ENCODE results near the gene VAMP5.
"Not testable (repeated sequence)": the region's sequence is repeated elsewhere in the genome, so short reads cannot be mapped to it uniquely, and the experiment has no call there.

VAMP5 gene, protein sequence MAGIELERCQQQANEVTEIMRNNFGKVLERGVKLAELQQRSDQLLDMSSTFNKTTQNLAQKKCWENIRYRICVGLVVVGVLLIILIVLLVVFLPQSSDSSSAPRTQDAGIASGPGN

DNA sequence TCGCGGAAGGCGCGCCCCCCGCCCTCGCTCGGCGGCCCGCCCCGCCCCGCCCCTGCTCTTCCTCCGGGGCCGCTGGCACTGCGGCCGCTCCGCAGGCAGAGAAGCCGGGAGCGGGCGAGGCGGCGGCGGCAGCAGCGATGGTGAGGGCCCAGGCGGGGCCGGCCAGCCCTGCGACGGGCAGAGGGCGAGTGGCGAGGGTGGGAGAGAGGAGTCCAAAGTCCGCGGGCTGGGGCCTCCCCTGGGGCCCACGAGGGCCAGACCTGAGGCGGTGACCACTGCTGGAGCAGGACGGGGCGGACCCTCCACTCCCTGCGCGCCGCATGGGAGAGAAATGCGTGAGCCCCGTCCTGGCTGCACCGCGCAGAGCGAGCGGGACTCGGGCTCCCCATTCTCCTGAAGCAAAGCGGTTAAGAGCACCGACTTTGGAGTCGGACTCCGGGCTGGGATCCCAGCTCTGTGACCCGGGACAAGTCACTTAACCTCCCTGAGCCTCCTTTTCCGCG lies at the start of gene VAMP5:
TSS of gene VAMP5 (plus strand) at position 78 of the 503 bp plus-strand sequence. CDS start at position 138, 60 bp downstream.
- no peak for DNase-seq (ENCODE audit: low read depth)

DNA sequence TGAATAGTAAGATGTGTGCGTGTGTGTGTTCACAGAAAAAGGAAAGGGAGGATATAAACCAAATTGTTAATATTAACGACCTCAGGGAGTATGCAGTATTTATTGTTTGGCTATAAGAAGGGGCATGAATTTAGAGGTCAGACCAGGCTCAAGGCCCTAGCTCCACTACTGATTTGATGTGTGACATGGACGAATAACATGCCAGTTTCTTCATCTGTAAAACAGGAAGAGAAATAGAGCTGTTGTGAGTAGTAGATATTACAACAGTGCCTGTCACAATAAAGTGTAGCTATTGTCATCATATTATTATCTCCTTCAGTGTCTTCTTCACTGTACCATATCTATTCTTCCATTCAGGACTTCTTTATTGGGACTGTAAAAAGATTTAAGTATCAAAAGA lies 49.4 kb upstream of the VAMP5 start:
- no peak for DNase-seq (ENCODE audit: low read depth)

DNA sequence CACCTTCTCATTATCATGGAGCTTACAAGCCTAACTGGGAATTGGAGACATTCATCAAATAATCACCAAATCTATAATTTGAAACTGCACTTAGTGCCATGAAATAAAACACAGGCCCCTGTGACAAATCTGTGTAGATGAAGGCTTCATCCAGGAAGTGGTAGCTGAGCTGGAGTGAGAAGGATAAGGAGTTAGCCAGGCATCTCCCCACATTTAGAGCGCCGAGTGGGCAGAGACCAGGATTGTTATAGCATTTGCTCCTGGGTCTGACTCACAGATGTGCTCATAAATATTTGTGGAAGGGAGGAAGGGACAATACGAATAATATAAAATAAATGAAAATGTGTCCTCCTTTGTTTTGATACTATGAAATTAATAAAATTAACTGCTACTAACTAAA lies 47.8 kb upstream of the VAMP5 start:
- DNase-seq (ENCODE audit: low read depth), result no peak

DNA sequence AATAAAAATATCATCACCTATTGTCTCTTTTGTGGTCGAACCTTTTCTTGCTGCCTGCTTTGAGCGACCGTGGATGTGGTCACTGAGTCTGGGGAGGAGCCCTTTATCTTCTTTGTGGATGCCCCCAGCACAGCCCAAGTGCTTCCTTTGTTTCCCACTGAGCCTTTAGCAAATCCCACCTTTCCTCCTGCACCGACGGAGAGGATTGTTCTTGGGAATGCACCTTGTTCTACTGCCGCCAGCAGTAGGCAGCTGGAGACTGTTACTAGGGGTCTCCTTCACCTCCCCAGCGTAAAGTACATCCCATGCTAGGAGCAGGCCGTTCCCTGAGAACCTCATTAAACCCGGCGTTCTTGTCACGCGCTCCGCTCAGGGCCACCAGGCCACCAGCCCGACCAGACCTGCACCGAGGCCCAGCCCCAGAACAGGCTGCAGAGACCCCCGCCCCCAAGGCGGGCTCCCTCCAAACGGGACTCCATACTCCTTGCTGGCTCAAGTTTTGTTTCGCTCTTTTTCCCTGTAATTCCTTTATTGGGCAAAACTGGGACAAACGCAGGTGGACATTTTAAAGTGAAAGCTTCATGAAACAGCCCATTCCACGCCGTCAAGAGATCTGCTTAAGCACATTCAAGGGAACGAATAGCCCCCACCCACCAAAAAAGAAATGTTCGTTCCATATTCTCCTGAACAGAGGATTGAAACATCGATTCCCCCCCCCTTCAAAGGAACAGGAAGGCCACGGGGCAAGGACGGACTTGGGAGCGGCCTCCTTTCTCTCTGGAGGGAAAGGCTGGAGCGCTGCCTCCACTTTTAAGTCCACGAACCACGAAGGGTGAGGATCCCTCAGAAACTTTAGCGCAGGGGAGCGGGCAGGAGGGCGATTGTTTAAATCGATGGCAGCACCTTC lies 46.4 kb upstream of the VAMP5 start:
- no peak for DNase-seq (ENCODE audit: low read depth)

DNA sequence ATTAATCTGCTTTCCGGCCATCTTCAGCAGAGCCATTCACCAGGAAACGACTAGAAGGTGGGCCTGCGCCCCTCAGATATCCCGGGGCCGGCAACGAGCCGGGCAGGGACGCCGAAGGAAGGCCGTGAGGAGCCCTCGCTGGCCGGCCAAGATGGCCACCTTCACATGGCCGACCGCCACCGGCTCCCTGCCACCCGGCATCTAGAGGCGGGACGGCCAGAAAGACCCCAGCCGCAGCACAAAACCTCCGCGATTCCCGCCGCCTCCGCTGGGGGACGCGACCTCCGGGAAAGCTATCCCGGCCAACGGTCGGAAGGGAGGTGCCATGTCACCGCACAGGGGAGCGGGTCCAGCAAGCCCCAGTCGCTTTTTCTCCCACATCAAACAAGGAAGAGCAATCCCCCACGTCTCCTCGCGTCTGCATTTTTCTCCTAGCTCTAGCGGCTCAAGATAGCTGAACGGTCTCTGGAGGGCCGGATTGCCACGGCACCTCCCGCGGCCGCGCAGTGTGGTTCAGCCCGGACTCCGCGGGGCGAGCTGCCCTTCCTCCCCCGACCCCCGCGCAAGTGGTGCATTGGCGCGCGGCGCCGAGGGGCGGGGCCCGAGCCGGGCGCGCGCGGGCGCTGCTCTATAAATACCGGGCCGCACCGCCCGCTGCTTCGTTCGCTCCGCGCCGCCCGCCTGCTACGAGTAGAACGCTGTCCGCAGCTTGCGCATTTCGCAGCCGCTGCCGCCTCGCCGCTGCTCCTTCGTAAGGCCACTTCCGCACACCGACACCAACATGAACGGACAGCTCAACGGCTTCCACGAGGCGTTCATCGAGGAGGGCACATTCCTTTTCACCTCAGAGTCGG lies 45.5 kb upstream of the VAMP5 start, which contains the start of gene MAT2A:
TSS of gene MAT2A (plus strand) at position 662 of the 854 bp plus-strand sequence. CDS start at position 782, 120 bp downstream.
- peak; percentile 92 for DNase-seq (ENCODE audit: low read depth)

DNA sequence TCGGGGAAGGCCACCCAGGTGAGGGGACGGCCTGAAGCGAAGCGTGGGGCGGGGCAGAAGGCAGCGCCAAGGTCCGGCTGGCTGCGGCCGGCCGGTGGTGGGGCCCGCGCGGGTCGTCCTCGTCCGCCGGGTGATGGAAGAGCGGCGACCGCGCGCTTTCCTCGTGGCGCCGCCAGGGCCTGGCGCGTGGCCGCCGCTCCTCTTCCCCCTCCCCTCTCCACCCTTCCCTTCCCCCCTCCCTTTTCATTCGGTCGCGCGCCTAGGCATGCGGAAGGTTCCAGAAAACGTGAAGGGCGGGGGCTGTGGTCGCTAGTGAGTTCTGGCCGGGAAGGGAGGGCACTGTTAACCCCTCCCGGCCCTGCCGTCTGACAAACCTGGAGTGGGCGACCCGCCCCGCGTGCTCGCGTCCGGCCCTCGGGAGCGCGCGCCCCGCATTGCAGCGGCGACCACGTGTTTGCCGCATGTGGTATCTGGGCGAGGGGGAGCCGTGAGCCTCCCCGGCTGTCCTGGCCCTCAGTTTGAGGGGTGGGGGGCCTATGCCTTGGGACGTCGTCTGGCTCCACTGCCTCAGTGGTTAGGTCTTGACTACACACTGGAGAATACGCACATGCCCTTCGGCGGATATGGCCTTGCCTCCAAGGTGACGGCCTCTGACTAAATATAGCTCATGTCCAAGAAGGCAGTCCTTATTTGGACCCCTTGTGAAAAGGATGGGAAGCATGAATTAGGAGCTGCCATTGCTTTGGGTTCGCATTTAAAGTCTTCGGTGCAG lies 44.7 kb upstream of the VAMP5 start:
- peak; percentile 87 for DNase-seq (ENCODE audit: low read depth)

DNA sequence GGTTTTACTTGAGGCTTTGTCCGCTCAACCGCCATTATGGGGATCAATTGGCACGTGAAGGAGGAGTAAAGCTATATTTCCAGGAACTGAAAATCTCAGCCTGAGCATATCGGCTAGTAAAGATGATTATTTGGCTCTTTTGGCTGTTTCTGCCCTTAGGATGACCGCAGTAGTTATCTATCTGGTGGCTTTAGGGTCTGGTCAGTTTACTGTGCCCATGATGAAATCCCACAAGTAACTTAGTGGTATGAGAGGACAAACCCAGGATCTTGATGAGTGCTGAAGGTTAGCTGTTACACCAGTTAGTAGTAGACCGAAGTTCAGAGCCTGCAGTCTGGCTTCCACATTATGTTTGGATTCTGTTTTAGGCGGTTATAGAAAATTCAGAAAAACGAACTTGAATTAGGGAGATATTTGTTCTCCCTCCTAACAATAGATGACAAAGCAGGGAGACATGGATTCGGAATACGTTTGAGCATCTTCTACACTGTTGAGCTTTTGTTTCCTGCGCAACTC lies 44.0 kb upstream of the VAMP5 start:
- DNase-seq (ENCODE audit: low read depth), result peak; percentile 39

DNA sequence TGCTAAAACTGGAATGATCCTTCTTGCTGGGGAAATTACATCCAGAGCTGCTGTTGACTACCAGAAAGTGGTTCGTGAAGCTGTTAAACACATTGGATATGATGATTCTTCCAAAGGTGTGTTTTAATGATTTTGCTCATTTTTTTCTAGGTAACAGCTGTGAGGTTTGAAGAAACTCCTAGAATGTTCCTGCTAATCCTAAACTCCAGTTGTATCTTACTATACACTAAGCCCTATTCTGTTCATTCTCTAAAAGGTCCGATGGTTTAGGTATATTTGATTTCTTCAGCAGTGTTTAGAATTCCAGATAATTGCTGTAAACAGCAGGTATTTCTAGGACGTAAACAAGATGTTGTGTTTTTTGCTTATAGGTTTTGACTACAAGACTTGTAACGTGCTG lies 43.0 kb upstream of the VAMP5 start:
- DNase-seq (ENCODE audit: low read depth), result no peak

DNA sequence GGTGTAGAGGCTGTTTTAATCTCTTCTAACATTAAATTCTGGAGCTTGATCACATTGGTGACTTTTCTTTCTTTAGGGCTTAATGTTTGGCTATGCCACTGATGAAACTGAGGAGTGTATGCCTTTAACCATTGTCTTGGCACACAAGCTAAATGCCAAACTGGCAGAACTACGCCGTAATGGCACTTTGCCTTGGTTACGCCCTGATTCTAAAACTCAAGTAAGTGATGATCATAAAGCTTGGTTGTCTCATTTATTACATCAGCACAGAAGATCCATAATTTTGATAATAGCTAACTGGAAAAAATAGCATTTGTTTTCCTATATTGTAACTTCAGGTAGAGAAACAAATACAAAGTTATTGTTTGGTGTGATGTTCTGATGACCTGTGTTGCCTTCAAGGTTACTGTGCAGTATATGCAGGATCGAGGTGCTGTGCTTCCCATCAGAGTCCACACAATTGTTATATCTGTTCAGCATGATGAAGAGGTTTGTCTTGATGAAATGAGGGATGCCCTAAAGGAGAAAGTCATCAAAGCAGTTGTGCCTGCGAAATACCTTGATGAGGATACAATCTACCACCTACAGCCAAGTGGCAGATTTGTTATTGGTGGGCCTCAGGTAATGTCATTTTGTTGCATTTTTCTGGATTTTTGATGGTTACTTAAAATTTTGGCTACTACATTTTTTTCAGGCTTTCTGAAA lies 42.3 kb upstream of the VAMP5 start:
- DNase-seq (ENCODE audit: low read depth), result no peak

DNA sequence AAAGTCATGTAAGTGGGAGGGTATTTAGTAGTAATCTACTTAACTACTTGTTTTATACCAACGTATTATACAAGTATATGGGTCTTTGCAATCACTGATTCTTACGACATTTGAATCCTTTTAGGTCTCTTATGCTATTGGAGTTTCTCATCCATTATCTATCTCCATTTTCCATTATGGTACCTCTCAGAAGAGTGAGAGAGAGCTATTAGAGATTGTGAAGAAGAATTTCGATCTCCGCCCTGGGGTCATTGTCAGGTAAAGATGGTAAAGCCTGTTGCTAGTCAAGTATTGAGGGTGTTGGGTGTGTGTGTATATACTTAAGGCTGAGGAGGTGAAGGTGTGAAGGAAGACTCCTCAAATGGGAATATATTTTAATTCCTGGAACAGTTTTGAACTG lies 41.5 kb upstream of the VAMP5 start:
- DNase-seq (ENCODE audit: low read depth), result no peak

DNA sequence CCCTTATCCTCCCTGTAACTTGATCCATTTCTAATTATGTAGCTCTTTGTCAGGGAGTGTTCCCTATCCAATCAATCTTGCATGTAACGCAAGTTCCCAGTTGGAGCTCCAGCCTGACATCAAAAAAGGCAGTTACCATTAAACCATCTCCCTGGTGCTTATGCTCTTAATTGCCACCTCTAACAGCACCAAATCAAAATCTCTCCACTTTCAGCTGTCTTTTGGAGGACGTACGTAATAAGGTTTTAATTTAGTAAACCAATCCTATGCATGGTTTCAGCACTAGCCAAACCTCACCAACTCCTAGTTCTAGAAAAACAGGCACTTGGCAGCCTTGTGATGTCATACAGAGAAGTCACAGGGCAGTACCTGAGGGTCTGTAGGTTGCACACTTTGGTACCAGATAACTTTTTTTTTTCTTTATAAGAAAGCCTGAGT lies 40.0 kb upstream of the VAMP5 start:
- not testable (repeated sequence) for DNase-seq (ENCODE audit: low read depth)

DNA sequence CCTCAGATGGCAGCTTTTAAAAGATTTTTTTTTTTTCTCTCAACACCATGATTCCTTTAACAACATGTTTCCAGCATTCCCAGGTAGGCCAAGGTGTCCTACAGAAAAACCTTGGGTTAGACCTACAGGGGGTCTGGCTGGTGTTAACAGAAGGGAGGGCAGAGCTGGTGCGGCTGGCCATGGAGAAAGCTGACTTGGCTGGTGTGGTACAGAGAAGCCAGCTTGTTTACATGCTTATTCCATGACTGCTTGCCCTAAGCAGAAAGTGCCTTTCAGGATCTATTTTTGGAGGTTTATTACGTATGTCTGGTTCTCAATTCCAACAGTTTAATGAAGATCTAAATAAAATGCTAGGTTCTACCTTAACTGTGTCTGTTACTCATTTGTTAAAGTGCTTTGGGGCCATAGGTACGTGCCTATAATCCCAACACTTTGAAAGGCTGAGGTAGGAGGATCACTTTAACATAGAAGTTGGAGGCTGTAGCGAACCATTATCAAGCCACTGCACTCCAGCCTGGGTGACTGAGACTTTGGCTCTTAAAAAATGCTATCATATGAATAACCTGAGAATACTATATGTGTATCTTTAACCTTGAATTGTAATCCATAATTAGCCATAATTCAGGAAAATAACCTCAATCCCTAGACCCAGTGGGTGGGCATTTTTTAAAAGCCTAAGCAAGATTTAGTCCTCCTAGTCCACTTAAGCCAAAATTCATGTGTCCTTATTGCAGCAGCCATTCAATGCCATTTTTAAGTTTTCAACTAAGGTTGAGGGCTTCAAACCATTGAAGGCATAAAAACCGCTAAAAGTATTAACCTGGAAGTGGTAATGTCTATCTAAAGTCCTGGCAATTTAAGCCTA lies 39.1 kb upstream of the VAMP5 start:
- DNase-seq (ENCODE audit: low read depth), result not testable (repeated sequence)

DNA sequence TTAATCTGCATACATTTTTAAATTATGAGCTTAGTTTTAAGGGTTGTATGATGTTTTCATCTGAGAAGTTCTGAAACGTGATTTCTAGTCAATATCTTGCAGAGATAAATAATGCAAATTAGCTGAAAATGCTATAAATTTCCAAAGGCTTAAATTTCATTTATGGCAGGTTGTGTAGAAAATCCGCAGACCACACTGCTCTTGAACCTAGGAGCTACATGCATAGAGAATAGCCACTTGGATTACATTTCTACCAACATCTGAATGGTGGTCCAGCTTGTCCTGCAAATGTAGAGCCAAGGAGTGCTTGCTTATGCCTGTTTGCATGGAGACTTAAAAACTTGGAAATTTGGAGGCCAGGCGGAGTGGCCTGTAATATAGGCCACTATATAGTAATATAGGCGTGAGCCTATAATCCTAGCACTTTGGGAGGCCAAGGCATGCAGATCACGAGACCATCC lies 38.4 kb upstream of the VAMP5 start:
- DNase-seq (ENCODE audit: low read depth), result no peak

DNA sequence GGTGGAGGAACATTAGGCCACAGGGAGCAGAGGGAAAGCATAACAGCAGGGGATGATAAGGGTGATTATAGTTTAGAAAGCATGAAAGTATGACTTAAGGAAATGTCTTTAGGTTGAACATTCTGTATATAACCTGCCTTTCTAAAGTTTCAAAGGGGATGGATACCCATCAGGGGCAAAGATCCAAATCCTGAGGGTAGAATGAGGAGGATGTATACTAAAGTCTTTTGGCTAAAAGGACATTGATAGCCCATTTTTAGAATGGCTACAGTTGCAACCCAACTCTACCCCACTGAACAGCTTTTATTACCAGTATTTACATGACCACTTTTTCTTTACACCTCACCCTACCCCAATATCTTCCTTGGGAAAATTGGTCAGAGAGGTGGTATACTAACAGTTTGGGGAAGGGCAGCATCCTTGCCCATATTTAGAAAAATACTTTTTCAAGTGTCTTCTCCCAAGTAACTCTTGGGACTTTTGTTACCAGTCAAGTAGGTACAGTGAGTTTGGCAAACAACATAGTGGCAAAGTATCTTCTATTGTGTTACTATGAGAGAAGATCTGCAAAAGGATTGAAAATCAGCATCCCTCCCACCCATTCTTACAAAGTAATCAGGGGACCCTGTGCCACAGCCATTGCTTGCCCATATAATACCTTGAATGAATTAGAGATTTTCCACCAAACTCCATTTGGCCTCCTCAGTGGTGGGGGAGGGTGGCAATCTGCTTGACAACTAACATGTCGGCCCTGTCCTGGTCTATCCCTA lies 37.0 kb upstream of the VAMP5 start:
- no peak for DNase-seq (ENCODE audit: low read depth)

DNA sequence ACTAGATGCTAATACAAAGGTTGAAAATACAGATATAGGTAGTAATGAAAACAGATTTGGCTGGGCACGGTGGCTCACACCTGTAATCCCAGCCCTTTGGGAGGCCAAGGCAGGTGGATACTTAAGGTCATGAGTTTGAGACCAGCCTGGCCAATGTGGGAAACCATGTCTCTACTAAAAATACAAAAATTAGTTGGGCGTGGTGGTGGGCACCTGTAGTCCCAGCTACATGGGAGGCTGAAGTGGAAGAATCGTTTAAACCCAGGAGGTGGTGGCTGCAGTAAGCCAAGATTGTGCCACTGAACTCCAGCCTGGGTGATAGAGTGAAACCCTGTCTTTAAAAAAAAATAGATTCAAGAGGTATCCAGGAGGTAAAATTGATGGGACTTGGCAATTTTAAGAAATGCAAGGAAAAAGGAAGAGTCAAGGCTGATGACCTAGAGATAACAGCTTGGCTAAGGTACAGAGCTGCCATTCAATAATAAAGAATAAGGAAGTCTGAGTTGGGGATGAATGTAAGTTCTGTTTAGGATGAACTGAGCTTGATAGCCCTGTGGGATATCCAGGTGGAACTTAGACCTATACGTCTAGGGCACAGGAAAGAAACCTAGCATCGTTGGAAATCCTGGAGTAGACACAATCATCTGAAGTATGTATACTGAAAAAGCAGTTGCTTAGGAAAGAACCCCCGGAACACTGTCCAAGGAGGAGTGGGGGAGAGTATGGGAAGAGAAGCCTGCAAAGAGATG lies 36.2 kb upstream of the VAMP5 start:
- DNase-seq (ENCODE audit: low read depth), result no peak

DNA sequence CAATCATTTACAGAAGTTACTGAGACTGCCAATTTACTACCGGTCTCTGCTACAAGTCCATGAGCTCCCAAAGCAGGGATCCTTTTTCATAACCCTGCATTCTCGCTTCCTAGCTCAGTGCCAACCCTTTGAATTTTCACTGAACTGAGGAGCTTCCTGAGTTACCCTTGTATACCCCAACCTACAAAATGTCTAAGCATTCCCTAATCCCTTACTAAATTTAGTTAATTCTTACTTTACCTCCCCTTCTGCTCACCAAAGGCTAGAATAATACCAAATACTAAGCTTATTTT lies 35.7 kb upstream of the VAMP5 start:
- DNase-seq (ENCODE audit: low read depth), result no peak

DNA sequence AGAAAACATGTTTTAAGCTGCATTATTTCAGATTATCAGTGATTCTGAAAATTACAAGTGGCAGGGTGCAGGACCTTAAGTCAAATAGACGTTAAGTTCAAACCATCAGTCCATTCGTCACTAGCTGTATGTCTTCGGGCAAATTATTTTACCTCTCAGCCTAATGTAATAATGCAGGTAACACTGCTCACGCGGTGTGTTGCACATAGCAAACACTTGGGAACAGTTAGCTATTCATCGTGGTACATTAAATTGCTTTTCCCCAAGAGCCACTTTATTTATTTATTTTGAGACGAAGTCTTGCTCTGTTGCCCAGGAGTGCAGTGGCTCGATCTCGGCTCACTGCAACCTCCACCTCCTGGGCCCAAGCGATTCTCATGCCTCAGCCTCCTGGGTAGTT lies 35.1 kb upstream of the VAMP5 start:
- no peak for DNase-seq (ENCODE audit: low read depth)

DNA sequence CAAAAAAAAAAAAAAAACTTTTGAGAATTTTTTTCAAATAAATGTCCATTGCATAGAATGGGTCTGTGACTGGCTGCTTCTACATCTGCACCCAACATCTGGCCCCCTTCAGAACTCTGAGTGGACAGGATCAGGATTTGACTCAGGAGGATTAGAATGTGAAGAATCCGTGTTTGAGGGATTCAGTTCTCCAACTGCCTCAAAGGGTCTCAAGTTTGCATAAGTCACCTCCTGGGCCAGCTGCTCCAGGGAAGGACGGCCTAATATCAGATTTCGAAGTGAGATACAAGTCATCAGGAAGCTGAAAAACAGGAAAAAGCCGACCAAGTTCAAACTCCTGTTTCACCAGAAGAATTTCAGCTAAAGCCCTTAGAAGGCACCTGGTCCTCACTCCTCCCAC lies 34.4 kb upstream of the VAMP5 start:
- DNase-seq (ENCODE audit: low read depth), result no peak

Data from CMK (cell line).